Breast epithelium (tissue), 3 donors: ENCODE data around the gene SLC25A21.

Experiments
- CTCF ChIP-seq, 3 donors: fragments of 450-650 bp; IDR thresholded peaks; one replicate each; pipeline ENCODE4 v1.5.1; 2016 to 2017; ENCODE audit warnings: antibody characterized with exemption in 3 of 3, mild to moderate bottlenecking in 3 of 3, moderate library complexity in 3 of 3
- POLR2AphosphoS5 ChIP-seq, 3 donors: sonication (generic); formaldehyde crosslinking; IDR thresholded peaks; one replicate each; pipeline ENCODE4 v1.6.1; 2017; ENCODE audit warnings: antibody characterized with exemption in 3 of 3

- TF ChIP-seq CTCF (IDR thresholded peaks at IDR 0.05) (no peak), POLR2AphosphoS5 (IDR thresholded peaks at IDR 0.05) (no peak)
Observed at GRCh38 chr14:36773558-36773957, 398.8 kb downstream of the SLC25A21 start.
